Heart left ventricle (tissue), 16 donors: ENCODE measurements around the gene OAT. TPM values are rescaled to one million over a fixed set of nuclear protein-coding genes. Genes with fewer than 3 reads are reported as not detected.

Source experiments
- ATAC-seq, 4 donors: fragments of 200-7000 bp; cut with Tn5 transposase; one replicate each; pipeline ENCODE4 v1.9.1; 2020 to 2022; ENCODE audit warnings: moderate library complexity in 4 of 4, mild to moderate bottlenecking in 3 of 4, moderate number of reproducible peaks in 1 of 4
- DNase-seq, 5 donors: peaks; one replicate each; pipeline ENCODE4 v3.0.0-alpha.2; 2020
- H3K27ac ChIP-seq, 12 donors: fragments of 200-600 bp; sonication (generic) in 4 of 12; one replicate each; pipeline versions ENCODE4 v1.5.0 to v1.8.0; 2016 to 2022; ENCODE audit warnings: mild to moderate bottlenecking in 2 of 12
- H3K27me3 ChIP-seq, 9 donors: fragments of 200-600 bp; sonication (generic) in 2 of 9; one replicate each; pipeline versions ENCODE4 v1.5.1 to v1.8.0; 2016 to 2022; ENCODE audit warnings: mild to moderate bottlenecking in 3 of 9
- H3K36me3 ChIP-seq, 9 donors: fragments of 200-600 bp; sonication (generic) in 2 of 9; one replicate each; pipeline versions ENCODE4 v1.5.0 to v1.8.0; 2018 to 2022; ENCODE audit warnings: mild to moderate bottlenecking in 2 of 9
- H3K4me1 ChIP-seq, 12 donors: fragments of 200-600 bp; sonication (generic) in 4 of 12; one replicate each; pipeline versions ENCODE4 v1.5.0 to v1.8.0; 2016 to 2022; ENCODE audit warnings: mild to moderate bottlenecking in 3 of 12
- H3K4me3 ChIP-seq, 12 donors: fragments of 200-600 bp; sonication (generic) in 4 of 12; one replicate each; pipeline versions ENCODE4 v1.5.0 to v1.8.0; 2017 to 2022; ENCODE audit warnings: mild to moderate bottlenecking in 9 of 12, moderate library complexity in 4 of 12
- H3K9me3 ChIP-seq, 12 donors: fragments of 200-600 bp; sonication (generic) in 4 of 12; one replicate each; pipeline versions ENCODE4 v1.5.0 to v1.8.0; 2016 to 2022; ENCODE audit warnings: mild to moderate bottlenecking in 1 of 12
- CTCF ChIP-seq, 12 donors: fragments of 200-600 bp; sonication (generic) in 4 of 12; IDR thresholded peaks; one replicate each; pipeline versions ENCODE4 v1.5.0 to v1.8.0; 2018 to 2022; ENCODE audit warnings: antibody characterized with exemption in 12 of 12, mild to moderate bottlenecking in 5 of 12
- POLR2A ChIP-seq, 2 donors: fragments of 450-650 bp; IDR thresholded peaks; one replicate each; pipeline ENCODE4 v1.6.1; 2017; ENCODE audit warnings: antibody characterized with exemption in 2 of 2, mild to moderate bottlenecking in 2 of 2, moderate library complexity in 2 of 2
- WGBS, 4 donors: extraction: QIAGEN DNeasy Blood & Tissue Kit in 2 of 4; methylation state at CpG; one replicate each; pipeline versions ENCODE4 v1.1.5 to v1.1.7; 2013 to 2018; 5-methylcytosine and 5-hydroxymethylcytosine counted together
- intact Hi-C, 10 donors: fragments of 100-400 bp; cut with DNase I; formaldehyde crosslinking; loops; one replicate each; pipeline versions ENCODE4 v1.11.1 to v1.14.2; 2022
- polyA plus RNA-seq, 2 donors: library from polyadenylated mRNA; stranded (reverse); fragments of 200-250 nt; gene quantifications; one replicate each; pipeline ENCODE4 v1.2.3, GENCODE V29; 2013
- total RNA-seq, 9 donors: library from RNA; depleted of rRNA in 2 of 9; stranded (reverse); fragments of >200 nt in 2 of 9; fragmentation: NEBNext Ultra II Directional in 3 of 9; extraction: Animal tissue kit (Norgen Biotek cat#: 25700) in 3 of 9; gene quantifications; one replicate each; pipeline versions ENCODE4 v1.1.0 to v1.2.4, GENCODE V29; 2016 to 2023
- donor health status: ischemic (EF 13 %, LVEDD 7.1; RV severe dilation, severe dysfunction).
- donor health status: healthy with polysubstance abuse.
- donor health status: DM: no; HTN: yes; CAD: no.
- donor health status: DM: no; HTN: no; CAD: no.
- donor health status: ischemic (EF 25% LVEDD 6.9; RV normal size, moderate dysfunction).
- donor health status: ischemic (EF 25% LVEDD 5.7; RV mildly dilated, moderate dysfunction).
- donor health status: healthy.
- donor health status: DM: yes; HTN: yes; CAD: no.
- donor health status: ischemic (EF 35%, LVEDD 5.7; RV mildly dilated, moderate dysfunction).
- donor health status: nonischemic (EF 11% LVEDD 7.7; RV severe dilation, severe dysfunction).
- donor health status: DM: yes; HTN: yes; CAD: no.
- donor health status: PGD.
- donor health status: ischemic (EF 29% LVEDD 5.4; RV normal size, mild dysfunction).
- donor health status: nonischemic (EF 23%, LVEDD 6.1; RV moderate dilation, normal function).

Gene OAT
- total and polyA plus RNA-seq, 11 donors = 9.3 to 56.1 (median 33.8) TPM

GRCh38 chr10:124392626-124393342 is 25.9 kb downstream of the OAT start:
- intact Hi-C loops = loop anchor here in 1 of 10 donors (10.0 kb wide), 1 partner anchor 808 kb away; no protein-coding TSS in a partner anchor
- no peak for DNase-seq
- ATAC-seq = no peak
- TF ChIP-seq POLR2A (IDR thresholded peaks at IDR 0.05) = no peak
- no peak for TF ChIP-seq CTCF (IDR thresholded peaks at IDR 0.05)
- H3K27ac ChIP-seq = no peak overlapping the region
- peaks cover 0 to 17% (median 14%) of the 10 kb centered on the region in 9 donors for H3K36me3 ChIP-seq
- no peaks in the 10 kb centered on the region for H3K9me3 ChIP-seq
- peaks cover 0 to 11% (median 1%) of the 10 kb centered on the region in 12 donors for H3K4me1 ChIP-seq
- no peak overlapping the region for H3K4me3 ChIP-seq
- no peaks in the 10 kb centered on the region for H3K27me3 ChIP-seq
- WGBS, 4 donors = 94 to 95% (median 94%) methylated on average over 10 to 11 of the region's 11 CpGs

DNA sequence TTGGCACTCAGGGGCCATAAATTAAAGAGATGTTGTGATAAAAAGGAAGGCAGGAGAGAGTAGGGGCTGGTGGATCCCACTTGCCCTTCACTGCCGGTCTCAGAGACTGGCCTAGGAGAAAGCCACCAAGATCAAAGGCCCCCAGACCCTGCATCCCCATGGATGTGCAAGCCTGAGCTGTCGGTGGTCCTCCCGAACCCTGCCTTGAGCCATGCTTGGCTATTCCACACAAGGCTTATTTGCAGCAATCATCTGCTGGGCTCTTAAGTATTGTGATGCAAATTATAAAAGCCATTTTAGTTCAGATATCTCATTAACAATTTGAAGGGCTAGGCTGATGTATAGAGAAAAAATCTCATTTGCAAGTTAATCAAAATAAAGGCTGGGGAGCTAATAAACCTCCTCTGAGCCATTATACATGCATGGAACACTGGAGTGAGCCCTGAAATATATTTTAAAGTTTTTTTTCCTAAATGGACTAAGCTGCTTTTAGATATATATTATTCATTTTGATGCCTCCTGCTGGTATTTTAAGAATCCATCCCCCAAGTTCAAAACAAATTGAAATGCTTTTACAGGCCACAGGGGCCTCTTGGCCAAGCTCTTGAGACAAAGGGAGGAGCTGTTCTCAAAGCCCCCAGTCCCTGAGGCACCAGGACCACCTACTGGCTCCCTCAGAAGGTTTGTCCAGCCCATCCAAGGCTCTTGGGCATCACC is 28.1 kb downstream of the OAT start:
- Histone ChIP-seq H3K9me3 (no peaks in the 10 kb centered on the region), H3K36me3 (no peaks in the 10 kb centered on the region), H3K4me3 (no peak overlapping the region), H3K4me1 (peaks cover 0 to 11% (median 1%) of the 10 kb centered on the region in 12 donors), H3K27me3 (no peaks in the 10 kb centered on the region), H3K27ac (no peak overlapping the region)
- ATAC-seq = no peak
- no peak for TF ChIP-seq CTCF (IDR thresholded peaks at IDR 0.05)
- TF ChIP-seq POLR2A (IDR thresholded peaks at IDR 0.05) = no peak
- intact Hi-C loops = loop anchor here in 2 of 10 donors (2.0 to 10.0 kb wide), 2 partner anchors 396 to 806 kb away; no protein-coding TSS in a partner anchor
- no peak for DNase-seq
- 72 to 80% (median 78%) methylated on average over 3 of the region's 3 CpGs for WGBS, 4 donors

DNA sequence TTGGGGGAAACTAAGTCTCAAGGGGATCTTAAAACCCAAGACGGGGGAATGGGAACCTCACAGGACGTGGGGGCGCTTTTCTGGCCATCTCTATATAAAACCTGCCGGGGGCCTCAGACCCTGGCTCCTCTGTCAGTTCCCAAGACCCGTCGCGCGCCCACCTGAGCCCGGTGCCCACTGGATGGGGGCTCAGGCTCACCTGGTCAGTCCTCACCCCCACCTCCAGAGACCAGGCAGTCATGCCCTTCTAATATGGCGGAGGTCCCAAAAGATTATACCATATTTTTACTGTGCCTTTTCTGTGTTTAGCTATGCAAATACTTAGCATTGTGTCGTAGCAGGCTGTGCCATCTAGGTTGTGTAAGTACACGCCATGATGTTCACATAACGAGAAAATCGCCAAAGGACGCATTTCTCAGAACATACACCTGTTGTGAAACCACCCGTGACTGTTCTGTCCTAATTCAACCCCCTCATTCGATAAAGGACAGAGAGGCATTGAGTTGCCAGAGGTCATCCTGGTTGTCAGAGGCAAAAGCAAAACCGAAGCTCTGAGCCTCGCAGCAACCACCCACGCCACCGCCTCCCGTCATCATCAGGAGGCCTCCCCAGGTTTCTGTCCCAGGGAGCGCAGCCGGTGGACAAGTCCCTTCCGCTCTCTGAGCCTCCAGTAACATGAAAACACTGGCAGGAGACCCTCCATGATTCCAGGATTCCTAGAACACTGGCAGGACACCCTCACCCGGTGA is 28.9 kb downstream of the OAT start:
- ATAC-seq (no peak), DNase-seq (no peak)
- TF ChIP-seq POLR2A (IDR thresholded peaks at IDR 0.05) = no peak
- peak in 1 of 12 donors; percentile 25 for TF ChIP-seq CTCF (IDR thresholded peaks at IDR 0.05)
- Histone ChIP-seq H3K27ac (peak overlapping the region in 1 of 12 donors; percentile 62), H3K4me3 (peak overlapping the region in 8 of 12 donors; percentile 56 to 77 (median 62)), H3K27me3 (no peaks in the 10 kb centered on the region), H3K9me3 (no peaks in the 10 kb centered on the region), H3K36me3 (no peaks in the 10 kb centered on the region), H3K4me1 (peaks cover 0 to 11% (median 1%) of the 10 kb centered on the region in 12 donors)
- 71 to 84% (median 74%) methylated on average over 23 to 26 of the region's 26 CpGs for WGBS, 4 donors
- intact Hi-C loops = loop anchor here (1.0 to 10.0 kb wide), 8 partner anchors 125 to 815 kb away; no protein-coding TSS in a partner anchor
